GM18502 (cell line): ENCODE data around the gene LVRN.
A peak's percentile ranks its signal among the peaks of the same experiment; 100 is the strongest.

Experiments
- ATAC-seq: cut with Tn5 transposase; IDR thresholded peaks from one replicate; pipeline ENCODE4 v1.9.1; 2021; ENCODE audit warnings: mild to moderate bottlenecking; ENCODE audit not compliant: unreplicated experiment, poor library complexity

LVRN gene

GRCh38 chr5:116076496-116076895 is 114.2 kb downstream of the LVRN start:
- ATAC-seq: peak; percentile 99
